SKM-1 treated with dmso at 0.1 percent for 144 hours (cell line): ENCODE results near the gene PFKP.
"Not testable (repeated sequence)": the region's sequence is repeated elsewhere in the genome, so short reads cannot be mapped to it uniquely, and the experiment has no call there.

ENCODE experiments used
- DNase-seq: peaks from one replicate; lab custom pipeline; 2025; ENCODE audit not compliant: unreplicated experiment; lab: John Stamatoyannopoulos, UW

PFKP gene

DNA sequence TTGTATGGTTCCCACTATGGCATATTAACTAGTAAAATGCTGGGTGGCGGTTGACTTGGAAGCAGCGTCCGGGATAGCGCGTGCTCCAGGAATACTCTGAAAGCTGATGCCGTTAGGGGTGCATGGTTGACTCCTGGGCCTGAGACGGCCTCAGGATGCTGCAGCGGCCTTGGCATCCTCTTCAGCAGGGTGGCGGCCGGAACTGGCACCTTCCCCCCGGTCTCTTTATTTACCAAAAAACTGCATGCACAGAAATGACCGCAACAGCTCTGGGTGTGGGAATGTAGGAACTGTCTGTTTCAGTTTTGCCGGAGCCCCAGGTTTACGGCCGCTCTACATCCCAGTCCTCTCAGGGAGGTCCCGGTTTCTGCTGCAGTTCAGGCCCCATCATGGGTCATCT is 28.8 kb downstream of the PFKP start:
- DNase-seq = no peak

- no peak for DNase-seq
These were observed 29.8 kb downstream of the PFKP start for GRCh38 chr10:3097160-3097559.

DNA sequence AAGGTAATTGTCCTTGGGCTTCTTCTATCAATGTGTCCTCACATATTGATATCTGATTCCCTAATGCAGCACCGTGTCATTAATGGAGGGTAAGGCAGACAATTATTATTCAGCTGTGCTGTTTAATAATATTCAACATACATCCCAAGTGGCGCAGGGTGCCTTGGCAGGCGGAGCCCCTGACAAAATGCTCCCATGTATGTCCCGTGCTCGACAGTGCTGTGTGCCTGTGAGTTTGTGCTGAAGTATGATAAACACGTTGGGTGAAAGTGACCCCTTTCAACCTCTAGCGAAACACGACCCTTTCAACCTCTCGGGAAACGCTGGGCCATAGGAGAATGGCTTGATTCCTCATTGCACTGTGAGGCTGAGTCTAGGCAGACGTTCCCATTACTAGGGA is 31.3 kb downstream of the PFKP start:
- no peak for DNase-seq

GRCh38 chr10:3099291-3100092 is 32.1 kb downstream of the PFKP start:
- DNase-seq = no peak

- no peak for DNase-seq
These were observed 32.9 kb downstream of the PFKP start for GRCh38 chr10:3100093-3100792.

DNA sequence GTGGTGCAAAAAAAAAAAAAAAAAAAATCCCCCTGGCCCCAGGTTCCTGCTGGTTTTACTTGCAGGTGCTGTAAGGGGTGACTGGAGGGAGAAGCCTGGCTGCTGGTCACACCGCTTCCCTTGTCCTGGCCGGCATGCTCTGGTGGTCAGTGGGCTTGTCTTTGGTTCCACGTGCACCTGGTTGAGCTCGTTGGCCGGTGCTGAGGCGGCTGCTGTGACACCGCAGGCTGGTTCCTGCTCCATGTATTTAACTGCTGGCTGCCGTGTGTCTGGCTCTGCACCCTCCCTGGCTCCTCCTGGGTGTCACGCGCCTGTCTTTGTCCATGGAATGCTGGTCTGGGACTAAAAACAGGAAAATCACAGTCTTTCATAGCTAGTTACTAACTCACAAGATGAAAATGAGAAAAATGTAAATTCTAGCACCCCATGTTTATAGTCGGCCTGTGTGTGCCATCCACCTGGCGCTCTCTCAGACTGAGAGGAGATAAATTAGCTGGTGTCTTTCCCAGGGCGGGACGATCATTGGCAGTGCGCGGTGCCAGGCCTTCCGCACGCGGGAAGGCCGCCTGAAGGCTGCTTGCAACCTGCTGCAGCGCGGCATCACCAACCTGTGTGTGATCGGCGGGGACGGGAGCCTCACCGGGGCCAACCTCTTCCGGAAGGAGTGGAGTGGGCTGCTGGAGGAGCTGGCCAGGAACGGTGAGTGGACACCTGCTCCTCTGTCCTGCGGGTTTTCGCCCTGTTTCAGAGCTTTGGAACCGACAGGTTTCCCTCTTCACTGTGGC is 33.7 kb downstream of the PFKP start:
- DNase-seq = no peak

GRCh38 chr10:3102720-3103427 is 35.5 kb downstream of the PFKP start:
- no peak for DNase-seq

- no peak for DNase-seq
These were observed 36.3 kb downstream of the PFKP start for GRCh38 chr10:3103646-3104045.

- DNase-seq = no peak
These were observed 37.0 kb downstream of the PFKP start for GRCh38 chr10:3104251-3104918.

- DNase-seq = no peak
These were observed 37.8 kb downstream of the PFKP start for GRCh38 chr10:3105166-3105565.

- DNase-seq = no peak
These were observed 38.6 kb downstream of the PFKP start for GRCh38 chr10:3105905-3106304.

DNA sequence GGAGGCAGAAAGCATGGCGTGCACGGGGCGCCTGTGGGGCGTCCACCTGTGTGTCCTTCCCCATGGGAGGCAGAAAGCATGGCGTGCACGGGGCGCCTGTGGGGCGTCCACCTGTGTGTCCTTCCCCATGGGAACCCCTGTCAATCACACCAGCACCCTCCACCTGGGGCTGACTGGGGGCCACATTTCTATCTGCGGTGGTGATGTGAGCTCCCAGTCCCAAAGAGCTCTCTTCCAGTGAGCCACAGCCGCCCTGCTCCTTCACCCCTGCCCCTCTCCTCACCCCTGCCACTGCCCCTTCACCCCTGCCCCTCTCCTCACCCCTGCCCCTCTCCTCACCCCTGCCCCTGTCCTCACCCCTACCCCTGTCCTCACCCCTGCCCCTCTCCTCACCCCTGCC is 39.0 kb downstream of the PFKP start:
- not testable (repeated sequence) for DNase-seq

GRCh38 chr10:3106928-3107425 is 39.6 kb downstream of the PFKP start:
- no peak for DNase-seq

GRCh38 chr10:3107426-3107961 is 40.1 kb downstream of the PFKP start:
- DNase-seq = no peak

DNA sequence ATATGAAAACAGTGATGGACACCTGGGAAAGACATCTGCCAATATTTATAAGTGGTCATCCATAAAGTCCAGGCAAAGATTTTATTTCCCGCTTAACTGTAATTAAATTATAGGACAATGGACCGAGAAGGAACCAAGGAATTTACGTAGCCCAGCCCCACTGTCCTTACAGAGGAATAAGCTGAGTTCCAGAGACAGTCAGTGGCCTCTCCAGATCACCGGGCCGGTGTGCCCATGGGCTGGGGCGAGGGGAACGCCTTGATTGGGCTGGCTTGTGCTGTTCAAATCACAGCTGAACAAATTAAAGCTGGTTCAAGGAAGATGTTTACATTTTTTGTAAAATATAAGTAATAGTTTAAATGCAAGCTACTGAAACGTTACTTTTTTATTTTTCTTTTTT is 40.7 kb downstream of the PFKP start:
- no peak for DNase-seq

GRCh38 chr10:3108575-3109105 is 41.3 kb downstream of the PFKP start:
- DNase-seq = no peak

DNA sequence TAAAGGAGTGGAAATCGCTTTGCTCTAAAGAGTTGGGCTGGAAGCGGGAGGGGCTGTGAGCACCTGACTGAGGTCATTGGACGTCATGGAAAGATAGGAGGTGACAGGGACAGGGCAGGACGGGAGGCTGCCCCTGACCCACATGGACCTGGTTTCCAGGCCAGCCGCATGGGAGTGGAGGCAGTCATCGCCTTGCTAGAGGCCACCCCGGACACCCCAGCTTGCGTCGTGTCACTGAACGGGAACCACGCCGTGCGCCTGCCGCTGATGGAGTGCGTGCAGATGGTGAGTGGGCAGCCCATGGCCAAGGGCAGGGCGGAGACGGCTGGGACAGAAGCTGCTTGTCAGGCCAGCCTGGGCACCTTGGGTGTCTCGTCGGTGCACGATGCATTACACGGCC is 41.8 kb downstream of the PFKP start:
- DNase-seq = no peak

- no peak for DNase-seq
These were observed 42.3 kb downstream of the PFKP start for GRCh38 chr10:3109633-3110032.

DNA sequence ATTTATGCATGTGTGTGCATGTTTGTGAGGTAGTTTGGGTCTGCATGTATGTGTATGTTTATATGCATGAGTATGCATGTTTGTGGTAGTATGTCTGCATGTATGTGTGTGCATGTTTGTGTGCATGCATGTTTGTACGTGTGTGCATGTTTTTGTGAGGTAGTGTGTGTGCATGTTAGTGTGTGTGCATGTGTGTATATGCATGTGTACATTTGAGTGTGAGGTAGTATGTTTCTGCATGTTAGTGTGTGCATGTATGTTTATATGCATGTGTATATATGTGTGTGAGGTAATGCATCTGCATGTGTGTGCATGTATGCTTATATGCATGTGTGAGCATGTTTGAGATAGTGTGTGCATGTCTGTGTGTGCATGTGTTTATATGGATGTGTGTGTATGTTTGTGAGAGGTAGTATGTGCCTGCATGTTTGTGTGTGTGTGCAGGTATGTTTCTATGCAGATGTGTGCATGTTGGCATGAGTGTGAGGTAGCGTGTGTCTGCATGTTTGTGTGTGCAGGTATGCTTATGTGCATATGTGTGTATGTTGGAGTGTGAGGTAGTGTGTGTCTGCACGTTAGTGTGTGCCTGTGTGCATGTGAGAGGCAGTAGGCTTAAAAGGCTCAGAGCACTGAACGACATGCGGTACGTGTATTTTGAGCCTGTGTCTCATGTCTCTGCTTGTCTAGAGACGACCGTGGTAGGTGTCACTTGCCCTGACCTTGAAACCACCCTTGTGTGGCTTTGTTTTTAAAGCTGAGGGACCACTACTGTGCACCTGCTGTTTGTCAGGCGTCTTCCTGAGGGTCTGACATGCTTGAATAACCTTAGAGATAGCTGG is 43.7 kb downstream of the PFKP start:
- DNase-seq = no peak
